Stimulated activated CD8-positive, alpha-beta memory T cell treated with anti-CD3 and anti-CD28 coated beads, Interleukin-15, amount 100 ng/mL, for 24 hours (primary cell): ENCODE data around the gene ACVR2B.

Experiments used
- DNase-seq: peaks from one replicate; pipeline ENCODE4 v3.0.0-alpha.2; 2020; ENCODE audit warnings: low read depth

The ACVR2B gene

DNA sequence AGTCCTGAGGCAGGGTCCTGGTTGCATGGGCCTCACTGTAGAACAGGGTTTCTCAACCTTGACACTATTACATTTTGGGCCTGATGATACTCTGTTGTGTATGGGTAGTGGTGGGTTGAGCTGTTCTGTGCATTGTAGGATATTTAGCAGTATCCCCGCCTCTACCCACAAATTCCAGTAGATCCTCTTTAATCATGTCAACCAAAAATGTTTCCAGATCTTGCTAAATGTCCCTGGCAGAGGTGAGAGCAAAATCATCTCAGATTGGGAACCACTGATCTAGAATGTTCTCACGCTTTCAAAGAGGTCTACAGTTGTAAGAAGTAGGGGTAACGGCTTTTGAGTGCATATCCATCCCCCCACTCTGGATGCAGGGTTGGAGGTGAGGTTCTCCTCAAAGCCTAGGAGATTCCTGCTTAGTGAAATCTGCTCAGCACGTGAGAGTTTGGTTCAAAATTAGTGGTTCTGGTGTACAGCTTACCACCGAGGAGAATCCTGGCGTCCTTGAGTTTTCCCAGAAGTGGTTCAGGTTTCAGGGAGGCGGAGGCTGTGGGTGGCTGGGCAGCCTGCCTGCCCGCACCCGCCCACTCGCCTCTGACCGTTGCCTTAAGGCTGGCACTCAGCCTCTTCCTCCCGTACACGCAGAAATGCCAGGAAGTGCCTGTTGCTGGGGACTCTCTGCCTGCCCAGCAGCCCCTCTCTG lies 5.3 kb downstream of the ACVR2B start:
- no peak for DNase-seq

DNA sequence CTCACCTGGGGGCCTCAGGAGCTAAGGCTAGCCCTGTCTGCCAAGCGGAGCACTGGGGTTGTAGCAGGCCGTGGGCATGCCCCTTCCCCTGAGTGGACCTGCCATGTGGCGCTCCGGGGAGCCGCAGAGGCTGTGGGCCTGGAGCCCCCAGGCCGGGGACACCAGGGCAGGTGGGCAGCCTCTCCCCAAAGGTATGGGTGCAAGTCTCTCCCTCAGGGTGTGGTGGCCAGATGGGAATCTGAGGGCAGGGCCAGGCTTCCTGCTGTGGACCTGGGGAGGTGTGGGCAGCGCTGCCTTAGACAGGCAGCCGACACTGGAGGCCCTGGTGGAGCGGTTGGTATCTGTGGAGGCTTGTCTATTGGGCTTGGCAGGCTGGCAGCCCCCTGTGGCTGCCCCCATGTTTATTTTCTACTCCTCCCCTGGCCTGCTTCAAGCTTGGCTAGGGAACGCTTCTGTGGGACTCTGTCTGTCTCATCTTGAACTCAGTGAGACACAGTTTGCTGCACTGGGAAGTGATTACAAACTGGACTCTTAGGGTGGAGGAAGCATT lies 5.9 kb downstream of the ACVR2B start:
- no peak for DNase-seq

DNA sequence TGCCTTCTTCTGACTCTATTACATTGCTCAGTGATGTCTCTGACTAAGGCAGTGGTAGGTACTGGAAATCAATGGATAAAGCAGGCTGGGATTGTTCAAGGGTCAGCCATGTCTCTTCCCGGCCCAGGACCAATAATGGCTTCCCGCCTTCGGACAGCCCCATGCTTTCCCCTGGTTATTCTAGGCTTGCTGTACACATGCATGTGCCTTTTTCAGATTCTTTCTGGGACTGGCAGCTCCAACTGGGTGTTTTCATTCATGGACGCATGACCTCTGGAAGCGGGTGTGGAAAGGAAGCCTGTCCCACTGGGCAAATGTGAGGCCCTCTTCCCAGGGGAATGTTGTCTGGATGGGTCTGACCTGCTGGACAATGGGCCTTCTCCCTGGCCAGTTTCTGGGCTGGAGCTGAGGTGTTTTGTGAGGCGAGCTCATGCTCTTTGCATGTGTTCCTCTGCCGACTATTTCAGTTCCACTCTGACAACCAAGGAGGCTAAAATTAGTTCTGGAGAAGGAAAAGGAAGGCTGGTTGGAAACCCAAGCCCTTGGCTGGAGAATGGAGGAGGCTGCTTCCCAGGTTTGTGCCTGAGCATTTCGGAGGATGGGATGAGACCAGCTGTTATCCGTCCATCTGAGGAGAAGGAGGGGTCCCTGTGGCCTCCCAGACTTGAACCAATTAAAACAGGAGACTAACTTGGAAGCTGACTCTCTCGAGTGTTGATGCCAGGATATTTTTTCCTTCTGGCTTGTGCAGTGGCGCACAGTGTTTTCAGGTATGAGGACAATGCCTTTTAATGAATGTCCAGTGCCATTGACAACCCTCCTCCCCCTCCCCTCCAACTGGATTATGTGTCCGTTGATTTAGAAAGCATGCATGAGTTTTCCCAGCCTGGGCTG lies 6.9 kb downstream of the ACVR2B start:
- DNase-seq = no peak

DNA sequence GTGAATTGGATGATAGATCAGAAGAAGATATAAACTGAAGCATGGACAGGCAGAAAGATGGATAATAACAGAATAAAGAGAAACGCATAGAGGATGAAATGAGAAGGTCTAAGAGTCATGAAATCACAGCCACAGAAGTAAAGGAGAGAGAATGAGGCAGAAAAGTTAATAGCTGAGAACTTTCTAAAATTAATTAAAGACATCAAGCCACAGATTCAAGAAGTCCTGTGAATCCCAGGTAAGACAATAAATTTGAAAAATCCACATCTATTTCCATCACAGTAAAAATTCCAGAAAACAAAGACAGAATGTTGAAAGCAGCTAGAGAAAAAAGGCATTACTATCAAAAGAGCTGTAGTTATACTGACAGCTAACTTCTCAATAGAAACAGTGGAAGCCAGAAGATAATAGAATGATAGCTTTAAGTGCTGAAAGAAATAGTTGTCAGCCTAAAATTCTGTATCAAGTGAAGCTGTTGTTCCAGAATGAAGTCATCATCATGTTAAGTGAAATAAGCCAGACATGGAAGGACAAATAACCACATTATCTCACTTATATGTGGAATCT lies 12.0 kb downstream of the ACVR2B start:
- DNase-seq = no peak

DNA sequence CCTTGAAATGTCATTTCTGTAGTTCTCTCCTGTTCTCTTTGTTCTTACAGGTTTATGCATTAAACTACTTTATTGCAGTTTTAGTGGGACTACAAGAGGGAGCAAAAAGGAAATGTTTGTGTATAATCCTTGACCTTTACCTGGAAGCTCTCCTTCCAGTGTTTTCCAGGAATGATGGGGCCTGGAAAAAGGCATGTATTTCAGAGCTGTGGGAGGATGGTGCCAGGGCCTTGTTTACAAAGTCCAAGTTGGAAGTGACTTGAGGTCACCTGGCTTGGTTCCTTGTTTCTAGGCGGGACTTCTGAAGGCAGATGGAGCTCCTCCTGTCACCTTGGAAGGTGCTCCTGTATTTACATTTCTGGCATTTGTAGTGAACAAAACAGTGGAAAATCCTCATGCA lies 15.1 kb downstream of the ACVR2B start:
- no peak for DNase-seq

DNA sequence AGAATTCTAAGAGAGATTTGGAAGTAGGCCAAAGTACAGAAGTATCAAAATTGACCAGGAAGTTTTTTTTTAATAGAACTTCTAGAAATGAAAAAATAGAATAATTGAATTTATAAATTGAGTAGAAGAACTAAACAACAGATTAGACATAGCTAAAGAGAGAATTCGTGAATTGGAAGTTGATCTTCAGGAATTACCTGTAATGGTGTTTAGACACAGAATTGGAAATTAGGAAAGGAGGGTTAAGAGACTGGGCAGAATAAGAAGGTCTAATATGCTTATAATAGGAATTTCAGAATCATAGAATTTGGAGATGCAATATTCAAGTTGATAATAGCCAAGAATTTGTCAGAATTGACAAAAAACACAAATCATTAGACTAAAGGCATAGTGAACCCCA lies 16.2 kb downstream of the ACVR2B start:
- no peak for DNase-seq

DNA sequence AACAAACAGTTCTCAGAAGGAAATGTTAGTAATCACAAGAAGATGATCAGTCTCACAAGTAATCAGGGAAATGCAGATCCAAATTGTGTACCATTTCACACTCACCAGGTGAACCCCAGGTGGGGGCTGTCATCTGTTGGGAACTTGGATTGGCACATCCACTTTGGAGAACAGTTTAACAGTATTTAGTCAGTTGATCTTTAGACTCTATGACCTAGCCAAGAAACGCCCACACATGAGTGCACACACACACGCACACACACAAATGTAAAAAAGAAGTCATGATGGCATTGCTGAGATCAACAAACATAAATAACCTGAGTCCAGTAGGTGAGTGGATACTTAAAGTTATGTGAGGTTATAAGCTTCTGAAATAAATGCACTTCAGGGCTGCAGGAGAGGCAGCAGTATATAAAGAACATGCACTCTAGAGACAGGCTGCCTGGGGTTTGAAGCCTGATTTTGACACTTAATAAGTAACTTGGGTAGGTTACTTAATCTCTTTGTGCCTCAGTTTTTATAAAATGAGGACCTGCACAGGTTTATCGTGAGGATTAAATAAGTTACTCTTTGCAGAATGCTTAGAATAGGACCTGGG lies 17.7 kb downstream of the ACVR2B start:
- no peak for DNase-seq

DNA sequence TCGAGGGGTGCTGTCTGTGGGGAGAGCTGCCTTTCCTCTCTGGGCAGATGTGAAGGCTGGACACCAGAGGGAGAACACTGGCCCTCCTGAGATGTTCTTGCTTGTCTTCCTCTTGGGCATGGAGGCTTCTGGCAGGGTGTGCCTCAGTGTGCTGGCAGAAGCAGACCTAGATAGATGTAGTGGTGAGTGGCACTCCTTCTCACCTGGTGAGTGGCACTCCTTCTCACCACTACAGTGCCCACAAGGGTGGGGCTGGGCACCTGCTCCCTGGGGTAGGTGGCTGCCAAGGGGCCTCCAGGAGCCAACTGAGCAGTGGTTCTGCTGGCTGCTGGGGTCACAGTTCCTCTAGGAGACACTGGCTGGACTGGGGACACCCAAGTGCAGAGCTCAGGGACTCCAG lies 18.7 kb downstream of the ACVR2B start:
- no peak for DNase-seq

DNA sequence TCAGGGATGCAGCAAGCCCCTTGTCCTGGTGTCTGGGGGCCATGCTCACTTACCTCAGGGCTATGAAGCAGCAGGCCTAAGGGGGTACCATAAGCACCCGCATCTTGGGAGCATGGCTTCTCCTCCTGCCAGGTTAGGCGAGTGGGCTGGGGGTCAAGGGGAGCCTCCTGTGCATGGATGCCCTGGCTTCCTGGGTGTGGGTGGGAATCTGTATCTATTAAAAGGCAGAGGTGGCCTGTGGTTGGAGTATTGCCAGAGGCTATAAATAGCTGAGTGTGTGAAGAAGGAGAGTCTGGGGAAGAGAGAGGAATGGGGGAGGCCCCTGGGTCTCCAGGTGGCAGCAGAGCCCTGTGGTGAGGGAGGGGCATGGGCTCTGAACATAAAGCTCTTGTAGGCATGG lies 19.5 kb downstream of the ACVR2B start:
- no peak for DNase-seq

DNA sequence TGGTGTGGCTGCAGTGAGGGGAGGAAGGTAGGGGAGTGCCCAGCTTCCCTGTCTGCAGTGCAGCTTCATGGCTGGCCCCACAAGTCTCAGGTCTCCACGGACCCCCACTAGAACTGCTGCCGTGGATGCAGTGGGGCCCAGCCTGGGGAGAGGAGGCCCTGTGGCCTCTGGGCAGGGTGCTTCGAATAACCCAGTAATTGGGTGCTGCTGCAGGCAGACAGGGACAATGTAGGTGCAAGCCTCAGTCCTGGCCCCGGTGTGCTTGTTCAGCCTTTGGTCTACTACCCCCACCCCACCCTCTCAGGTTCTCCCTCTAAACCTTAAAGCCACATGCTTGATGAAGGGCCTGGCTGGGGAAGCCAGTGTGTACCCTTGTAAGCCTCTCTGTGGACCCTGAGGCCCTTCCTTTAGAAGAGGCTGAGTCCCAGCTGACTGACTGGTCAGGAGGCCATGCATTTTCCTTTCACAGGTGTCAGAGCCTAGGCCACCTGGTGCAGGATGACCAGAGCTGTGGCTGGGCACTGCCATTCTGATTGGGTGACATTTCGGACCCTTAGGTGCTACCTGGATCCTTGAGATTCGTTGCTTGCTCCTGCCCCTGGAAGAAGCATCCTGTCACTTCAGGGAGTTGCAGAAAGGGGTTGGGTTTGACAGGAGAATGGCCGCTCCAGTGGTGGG lies 21.4 kb downstream of the ACVR2B start:
- no peak for DNase-seq

DNA sequence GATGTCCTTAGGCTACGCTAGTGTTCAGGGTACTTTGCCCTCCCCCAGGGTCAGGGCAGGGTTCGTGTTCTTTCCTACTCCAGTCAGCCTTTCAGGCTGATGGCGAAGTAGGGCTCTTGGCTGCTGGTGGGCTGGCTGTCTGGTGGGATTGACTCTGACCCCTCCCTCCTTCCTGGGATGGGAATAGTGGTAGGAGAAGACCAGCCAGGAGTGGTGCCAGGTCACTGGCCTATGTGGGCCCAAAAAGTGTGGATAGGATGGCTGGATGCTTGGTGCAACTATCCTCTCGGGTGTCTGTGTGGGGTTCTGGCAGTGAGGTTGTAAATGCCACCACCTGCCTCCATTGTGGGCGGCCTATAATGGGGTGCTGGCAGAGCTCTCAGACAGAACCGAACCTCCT lies 22.0 kb downstream of the ACVR2B start:
- DNase-seq = no peak

DNA sequence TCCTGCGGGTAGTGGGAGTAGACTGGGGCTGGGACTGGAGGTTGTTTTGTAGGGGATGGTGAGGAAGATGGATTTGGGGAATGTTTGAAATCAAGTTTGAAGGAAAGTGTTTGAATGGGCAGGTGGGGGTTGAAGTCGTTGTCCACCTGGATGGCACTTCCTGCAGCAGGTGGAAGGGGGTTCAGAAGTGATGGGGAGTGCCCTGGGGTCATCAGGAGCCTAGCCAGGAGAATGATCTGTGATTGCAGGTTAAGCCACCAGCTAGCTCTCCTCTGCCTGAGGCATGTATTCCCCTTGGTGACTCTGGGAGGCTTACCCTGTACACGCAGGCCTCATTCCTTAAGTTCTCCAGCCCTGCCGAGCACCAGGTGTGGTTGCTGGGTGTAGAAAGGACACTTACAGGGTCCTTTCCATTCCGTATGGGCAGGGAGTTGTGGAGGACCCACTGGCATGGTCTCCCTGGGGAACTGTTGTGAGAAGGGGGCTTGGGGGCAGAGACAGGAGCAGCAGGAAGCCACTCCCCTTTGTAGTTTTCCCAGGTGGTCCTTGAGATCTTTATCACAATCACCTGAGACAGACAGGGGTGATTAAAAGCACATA lies 22.6 kb downstream of the ACVR2B start:
- no peak for DNase-seq

DNA sequence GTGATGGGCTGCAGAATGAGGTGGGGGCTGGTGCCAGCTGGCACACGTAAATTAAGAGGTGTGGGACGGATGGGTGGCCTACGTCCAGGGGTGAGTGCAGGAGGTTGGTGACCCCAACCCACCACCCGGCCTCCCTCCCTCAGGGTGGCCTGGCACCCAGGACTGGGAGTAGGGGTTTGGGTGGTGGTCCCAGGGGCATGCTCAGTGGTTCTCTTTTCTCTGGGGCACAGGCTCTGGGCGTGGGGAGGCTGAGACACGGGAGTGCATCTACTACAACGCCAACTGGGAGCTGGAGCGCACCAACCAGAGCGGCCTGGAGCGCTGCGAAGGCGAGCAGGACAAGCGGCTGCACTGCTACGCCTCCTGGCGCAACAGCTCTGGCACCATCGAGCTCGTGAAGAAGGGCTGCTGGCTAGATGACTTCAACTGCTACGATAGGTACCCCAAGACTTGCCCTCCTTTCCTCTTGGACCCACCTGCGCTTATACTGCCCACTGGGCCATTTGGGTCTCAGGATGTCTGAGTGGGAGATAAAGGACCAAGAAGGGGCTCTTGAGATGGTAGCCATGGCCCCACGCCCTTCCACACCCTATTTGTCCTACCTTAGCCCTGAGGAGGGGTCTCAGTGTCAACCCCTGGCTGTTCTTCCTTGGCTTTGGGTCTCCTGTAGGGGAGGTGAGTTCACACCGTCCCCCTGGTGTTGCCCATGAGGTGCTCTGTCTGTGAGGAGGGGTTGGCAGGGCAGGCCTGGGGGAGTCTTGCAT lies 23.5 kb downstream of the ACVR2B start:
- no peak for DNase-seq

DNA sequence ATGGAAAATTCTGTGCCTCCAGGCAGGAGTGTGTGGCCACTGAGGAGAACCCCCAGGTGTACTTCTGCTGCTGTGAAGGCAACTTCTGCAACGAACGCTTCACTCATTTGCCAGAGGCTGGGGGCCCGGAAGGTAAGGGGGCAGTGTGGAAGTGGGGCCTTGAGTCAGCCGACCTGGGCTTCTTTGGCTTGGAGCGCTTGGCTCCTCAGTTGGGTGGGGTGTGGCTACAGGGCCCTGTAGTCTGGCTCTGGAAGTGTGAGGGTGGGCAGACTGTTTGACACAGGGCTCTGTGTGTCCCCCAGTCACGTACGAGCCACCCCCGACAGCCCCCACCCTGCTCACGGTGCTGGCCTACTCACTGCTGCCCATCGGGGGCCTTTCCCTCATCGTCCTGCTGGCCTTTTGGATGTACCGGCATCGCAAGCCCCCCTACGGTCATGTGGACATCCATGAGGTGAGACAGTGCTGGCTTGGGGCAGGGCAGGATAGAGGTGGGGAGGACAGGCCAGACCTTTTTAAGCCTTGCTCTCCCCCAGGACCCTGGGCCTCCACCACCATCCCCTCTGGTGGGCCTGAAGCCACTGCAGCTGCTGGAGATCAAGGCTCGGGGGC lies 24.3 kb downstream of the ACVR2B start:
- no peak for DNase-seq

DNA sequence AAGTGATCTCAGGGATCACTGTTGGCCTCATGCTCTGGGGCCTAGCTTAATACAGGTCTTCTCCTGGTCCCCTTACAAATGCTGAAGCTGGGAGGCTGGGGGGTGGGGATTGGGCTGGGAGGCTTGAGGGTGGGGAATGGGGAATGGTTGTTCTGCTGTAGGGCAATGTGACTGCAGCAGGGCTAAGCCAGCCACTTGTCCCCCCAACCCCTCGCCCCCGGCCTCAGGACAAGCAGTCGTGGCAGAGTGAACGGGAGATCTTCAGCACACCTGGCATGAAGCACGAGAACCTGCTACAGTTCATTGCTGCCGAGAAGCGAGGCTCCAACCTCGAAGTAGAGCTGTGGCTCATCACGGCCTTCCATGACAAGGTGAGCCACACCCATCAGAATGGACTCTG lies 25.2 kb downstream of the ACVR2B start:
- no peak for DNase-seq

DNA sequence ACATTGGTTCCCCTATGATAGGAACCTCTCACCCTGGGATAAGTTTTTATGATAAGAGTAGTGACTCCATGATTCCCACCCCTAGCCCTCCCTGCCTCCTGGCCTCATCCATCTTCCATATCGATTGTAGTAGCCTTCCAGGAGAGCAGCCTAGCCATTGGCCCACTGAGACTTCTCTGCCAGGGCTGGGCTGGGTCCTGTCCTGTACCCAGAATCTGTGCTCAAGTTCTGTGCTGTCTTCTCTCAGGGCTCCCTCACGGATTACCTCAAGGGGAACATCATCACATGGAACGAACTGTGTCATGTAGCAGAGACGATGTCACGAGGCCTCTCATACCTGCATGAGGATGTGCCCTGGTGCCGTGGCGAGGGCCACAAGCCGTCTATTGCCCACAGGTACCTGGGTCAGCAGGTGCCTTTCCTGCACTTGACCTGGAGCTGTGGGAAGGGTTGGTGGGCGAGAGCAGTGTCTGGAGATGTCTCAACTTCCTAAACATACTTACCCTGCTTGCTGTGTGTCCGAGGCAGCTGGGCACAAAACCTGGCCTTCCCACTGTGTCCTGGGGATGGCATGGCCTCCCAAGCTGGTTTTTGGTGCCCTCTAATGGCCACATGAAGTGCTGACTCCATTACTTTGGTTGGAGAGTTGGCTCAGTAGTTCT lies 25.9 kb downstream of the ACVR2B start:
- DNase-seq = no peak

DNA sequence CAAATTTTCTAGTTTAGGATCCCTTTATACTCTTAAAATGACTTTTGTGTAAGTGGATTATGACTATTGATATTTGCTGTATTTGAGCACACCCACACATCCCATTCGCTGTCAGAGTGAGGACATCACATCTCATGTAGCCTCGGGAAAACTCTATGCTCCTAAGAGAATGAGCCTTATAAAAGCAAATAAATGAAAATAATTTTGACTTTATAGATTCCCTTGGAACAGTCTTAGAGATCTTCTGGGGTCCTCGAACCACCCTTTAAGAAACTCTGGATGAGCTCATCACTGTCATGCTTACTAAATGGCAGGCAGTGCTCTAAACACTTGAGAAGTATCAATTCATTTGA lies 26.4 kb downstream of the ACVR2B start:
- no peak for DNase-seq

DNA sequence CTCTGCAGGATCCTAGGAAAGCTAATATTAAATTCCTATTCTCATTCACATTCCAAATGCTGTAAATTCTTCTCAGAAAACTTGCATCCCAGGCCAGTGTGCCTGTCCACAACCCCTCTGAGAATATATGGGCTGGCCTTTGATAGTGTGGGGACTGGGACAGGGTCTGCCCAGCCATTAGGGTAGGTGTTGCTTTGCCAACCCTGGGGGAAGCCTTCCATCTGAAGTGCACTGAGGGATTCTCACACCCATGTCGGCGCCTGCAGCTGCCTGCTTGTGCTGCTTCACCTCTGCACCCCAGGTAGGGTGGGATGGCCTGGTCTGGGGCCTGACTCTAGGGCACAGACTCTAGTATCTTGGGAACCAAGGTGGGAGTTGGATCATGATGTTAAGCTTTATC lies 27.2 kb downstream of the ACVR2B start:
- DNase-seq = no peak

DNA sequence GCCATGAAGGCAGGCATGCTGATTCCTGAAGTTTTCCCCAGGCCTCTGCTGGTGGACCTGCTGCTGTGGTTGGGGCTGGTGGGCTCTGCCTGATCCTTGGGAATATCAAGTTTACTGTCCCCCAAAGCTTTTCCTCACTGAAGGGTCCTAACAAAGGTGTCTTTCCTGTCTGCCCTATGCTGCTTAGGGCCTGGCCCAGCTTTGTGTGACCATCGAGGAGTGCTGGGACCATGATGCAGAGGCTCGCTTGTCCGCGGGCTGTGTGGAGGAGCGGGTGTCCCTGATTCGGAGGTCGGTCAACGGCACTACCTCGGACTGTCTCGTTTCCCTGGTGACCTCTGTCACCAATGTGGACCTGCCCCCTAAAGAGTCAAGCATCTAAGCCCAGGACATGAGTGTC lies 29.3 kb downstream of the ACVR2B start:
- DNase-seq = no peak

DNA sequence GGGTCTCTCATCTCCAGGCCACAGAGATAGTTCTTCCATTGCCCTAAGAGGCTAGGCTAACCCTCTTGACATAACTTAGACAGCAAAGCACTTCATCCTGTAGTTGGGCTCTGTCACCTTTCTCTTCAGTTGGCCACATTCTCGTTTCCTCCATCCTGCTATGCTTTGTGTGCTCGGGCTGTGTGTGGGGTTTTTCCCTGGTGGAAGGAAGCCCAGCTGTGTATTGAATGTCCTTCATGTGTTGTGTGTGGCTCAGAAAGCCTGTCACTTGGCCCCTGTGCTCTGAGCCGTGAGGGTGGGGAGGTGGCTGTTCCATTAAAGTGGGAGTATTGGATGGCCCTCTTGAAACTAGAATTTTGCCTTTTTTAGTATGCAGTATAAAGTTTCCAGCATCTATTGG lies 33.6 kb downstream of the ACVR2B start:
- DNase-seq = no peak
